ENCODE measurements around the gene ZNF518B.

ZNF518B gene

GRCh38 chr4:10457255-10457801 is at the start of gene ZNF518B:
Gene ZNF518B (minus strand): TSS chr4:10457426. CDS start chr4:10446328, 11,098 bp downstream.
- peak; percentile 76 for DNase-seq

- DNase-seq = no peak
These were observed 48.9 kb upstream of the ZNF518B start for GRCh38 chr4:10506077-10506476.

GRCh38 chr4:10504570-10505179 is 47.4 kb upstream of the ZNF518B start:
- DNase-seq = no peak

- DNase-seq = no peak
These were observed 45.5 kb upstream of the ZNF518B start for GRCh38 chr4:10502717-10503116.

GRCh38 chr4:10500776-10501175 is 43.5 kb upstream of the ZNF518B start:
- DNase-seq = no peak

- DNase-seq = no peak
These were observed 39.0 kb upstream of the ZNF518B start for GRCh38 chr4:10496200-10496599.

GRCh38 chr4:10495651-10496050 is 38.4 kb upstream of the ZNF518B start:
- no peak for DNase-seq

GRCh38 chr4:10492464-10492863 is 35.2 kb upstream of the ZNF518B start:
- DNase-seq = no peak

- DNase-seq = no peak
These were observed 34.2 kb upstream of the ZNF518B start for GRCh38 chr4:10491401-10491800.

- DNase-seq = no peak
These were observed 33.8 kb upstream of the ZNF518B start for GRCh38 chr4:10490996-10491395.

GRCh38 chr4:10482913-10483312 is 25.7 kb upstream of the ZNF518B start:
- DNase-seq = no peak

GRCh38 chr4:10480616-10481015 is 23.4 kb upstream of the ZNF518B start:
- no peak for DNase-seq

- no peak for DNase-seq
These were observed 21.4 kb upstream of the ZNF518B start for GRCh38 chr4:10478621-10479020.

- DNase-seq = no peak
These were observed 13.3 kb upstream of the ZNF518B start for GRCh38 chr4:10470505-10470904.

GRCh38 chr4:10466161-10466560 is 8.9 kb upstream of the ZNF518B start:
- DNase-seq = no peak

GRCh38 chr4:10462876-10463275 is 5.7 kb upstream of the ZNF518B start:
- DNase-seq = no peak

GRCh38 chr4:10461850-10462400 is 4.7 kb upstream of the ZNF518B start:
- no peak for DNase-seq

- peak; percentile 79 for DNase-seq
These were observed 4.0 kb upstream of the ZNF518B start for GRCh38 chr4:10461091-10461849.

GRCh38 chr4:10460313-10461047 is 3.3 kb upstream of the ZNF518B start:
- peak; percentile 87 for DNase-seq

- no peak for DNase-seq
These were observed 2.1 kb upstream of the ZNF518B start for GRCh38 chr4:10459305-10459704.

- no peak for DNase-seq
These were observed 951 bp upstream of the ZNF518B start for GRCh38 chr4:10458177-10458576.

- DNase-seq = peak; percentile 61
These were observed 501 bp downstream of the ZNF518B start for GRCh38 chr4:10456595-10457254.

- DNase-seq = no peak
These were observed 999 bp downstream of the ZNF518B start for GRCh38 chr4:10456260-10456594.
